Eye (tissue), 1 donor: ENCODE measurements around the gene ZIC4.

ENCODE experiments used
- DNase-seq: peaks from one replicate; pipeline ENCODE4 v3.0.0-alpha.2; 2015

ZIC4 gene

DNA sequence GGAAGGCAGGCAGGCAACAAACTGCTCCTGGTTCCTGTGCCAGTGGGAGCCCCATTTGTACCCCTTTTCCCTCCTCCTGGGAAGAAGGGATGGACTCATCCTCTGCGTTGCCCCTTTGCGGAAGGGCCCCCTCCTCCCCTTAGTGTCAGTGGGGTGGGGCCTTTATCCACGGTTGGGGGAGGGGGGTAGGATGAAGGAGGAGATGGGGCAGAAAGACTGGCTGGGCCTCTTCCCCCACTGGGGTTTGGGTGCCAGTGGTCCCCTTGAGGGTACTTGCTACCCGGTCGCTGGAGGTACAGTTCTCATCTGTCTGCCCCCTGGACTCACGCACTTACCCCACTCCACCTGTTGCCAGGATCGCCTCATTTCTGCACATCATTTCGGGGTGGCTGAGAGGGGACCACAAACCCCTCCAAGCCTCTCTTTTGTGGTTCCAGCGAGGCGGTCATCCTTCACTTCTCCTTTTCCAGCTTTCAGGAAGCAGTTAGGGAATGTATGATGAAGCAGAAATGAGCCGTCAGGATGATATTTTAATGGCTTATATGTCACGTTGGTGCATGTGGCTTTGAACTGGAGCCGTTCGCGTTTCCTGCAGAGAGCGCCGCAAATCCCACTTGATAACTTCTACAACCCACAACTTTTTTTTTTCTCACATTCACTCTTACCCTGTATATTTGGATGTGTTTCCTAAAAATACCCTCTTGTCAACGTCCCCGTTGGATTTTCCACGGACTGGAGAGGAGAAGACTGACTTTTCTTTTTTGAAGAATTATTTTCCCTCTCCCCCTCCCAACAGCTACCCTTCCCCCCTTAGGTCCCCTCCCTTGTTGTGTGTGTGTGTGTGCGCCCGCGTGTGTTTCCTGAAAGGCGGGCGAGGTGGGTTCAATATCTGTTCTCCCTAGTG, at the start of gene ZIC4:
Gene ZIC4 (minus strand): TSS at position 516 of the 904 bp plus-strand sequence. CDS start 3,746 bp downstream, outside the sequence.
- peak; percentile 64 for DNase-seq

DNA sequence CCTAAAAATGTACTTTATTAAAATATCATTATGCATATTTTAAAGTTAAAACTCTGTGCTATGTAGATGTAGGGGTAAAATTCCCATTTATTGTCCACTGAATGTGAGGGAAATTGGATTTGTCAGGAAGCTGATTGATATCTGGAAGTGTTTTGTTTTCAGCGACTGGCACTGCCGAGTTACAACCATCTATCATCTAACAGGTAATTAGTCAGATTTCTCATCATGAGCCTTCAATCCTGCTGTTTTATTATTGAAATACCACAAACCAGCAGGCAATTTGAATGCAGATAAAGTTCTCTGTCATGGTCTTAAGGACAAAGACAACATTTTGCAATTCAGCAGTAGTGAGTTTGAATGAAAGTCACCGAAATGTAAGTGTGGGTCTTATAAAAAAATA, 43.3 kb upstream of the ZIC4 start:
- DNase-seq = no peak

DNA sequence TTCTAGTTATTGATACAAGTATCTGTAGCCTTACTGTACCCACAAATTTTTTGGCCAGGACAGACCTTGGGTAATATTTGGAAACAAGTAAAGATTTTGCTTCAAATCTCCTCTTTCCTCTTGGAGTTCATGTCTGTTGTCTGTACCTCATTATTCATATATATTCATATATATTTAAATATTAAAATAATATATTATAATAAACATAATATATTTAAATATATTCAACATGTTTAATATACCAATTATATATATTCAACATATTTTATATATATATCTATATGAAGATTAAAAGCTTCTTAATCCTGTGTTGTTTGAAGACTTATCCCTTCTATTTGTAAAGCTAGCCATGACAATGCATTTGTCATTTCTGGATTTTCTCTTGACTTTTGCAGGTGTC, 40.9 kb upstream of the ZIC4 start:
- no peak for DNase-seq

DNA sequence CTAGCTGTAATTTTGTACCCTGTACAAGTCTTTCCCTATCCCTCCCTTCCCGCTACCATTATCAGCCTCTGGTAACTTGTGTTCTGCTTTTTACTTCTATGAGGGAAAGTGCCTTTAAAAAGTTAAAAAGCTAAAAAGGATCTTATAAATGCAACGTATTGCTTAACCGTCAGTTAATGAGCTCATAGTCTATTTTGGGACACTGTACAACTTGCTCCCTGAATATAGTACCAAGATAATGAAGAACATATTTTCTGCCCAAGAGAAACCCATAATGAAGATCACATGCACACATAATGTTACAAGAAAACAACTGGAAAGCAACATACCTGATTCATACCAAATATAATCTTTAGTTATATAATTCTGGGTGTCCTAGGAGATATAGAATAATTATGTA, 25.4 kb upstream of the ZIC4 start:
- DNase-seq = no peak

DNA sequence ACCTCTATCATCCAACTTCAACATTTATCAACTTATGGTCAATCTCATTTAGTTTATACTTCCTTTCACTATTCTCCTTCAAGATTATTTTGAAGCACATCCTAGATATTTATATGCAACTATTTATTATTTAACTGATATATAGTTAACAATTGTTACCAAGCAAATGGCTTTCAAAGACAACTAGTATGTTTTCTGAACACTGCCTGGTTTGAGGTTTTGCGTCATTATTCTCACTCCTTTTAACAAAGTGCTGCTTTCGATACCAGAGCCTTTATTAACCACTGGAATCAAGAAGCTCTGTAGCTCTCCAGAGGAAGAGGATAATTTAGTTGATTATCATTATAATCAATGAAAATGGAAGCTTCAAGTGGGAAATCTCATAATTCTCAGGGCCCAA, 22.4 kb upstream of the ZIC4 start:
- DNase-seq = no peak

DNA sequence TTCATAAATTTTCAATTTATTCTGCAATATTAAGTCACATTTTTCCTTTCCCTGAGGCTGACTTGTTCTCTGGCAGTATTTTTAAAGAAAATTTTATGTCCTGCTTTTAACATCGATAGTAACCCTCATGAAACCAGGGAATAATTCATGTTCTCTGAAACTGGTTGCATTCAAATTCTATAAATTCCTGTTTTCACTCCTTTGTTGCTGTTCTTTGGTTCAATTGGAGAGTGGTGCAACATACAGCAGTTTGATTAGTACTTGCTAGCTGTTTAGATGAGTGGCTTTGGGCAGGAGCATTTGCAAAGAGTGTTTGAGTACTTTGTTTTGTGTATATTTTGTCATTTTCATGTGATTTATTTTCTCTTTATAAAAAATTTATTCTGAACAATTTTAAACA, 22.0 kb upstream of the ZIC4 start:
- DNase-seq = peak; percentile 8

DNA sequence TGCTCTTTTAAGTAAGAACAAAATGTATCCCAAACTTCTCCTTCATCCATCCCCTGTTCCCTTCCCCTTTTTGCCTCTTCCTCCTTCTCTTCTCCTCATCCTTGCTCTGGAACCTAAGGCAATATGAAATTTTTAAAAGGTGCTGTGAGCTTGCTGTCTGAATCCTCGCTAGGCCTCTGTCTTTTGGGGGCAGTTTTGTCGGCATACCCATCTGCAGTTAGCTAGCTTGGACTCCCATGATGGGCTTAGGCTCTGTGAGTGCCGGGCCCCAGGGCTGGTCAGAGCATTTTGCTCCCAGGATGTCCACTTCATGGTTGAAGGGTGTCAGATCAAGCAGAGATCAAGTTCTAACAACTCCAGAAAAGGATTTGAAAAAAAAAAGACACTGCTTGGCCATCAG, 21.4 kb upstream of the ZIC4 start:
- DNase-seq = no peak

DNA sequence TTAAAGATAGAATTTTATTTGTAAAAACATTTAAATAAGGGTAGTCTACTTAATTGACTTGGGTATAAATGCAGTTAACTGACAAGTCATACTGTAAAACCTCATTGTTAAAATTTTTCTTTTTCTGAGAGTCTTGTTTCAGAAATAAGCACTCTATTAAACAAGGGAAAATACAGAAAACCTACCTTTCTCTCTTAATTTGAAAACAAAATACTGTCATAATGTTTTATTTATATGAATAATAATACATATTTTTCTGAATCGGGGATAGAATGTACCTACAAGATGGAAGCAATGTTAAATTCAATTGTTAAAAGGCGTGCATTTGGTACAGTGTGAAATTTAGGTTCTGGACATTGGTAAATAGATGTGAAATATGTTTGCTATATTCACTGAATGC, 20.6 kb upstream of the ZIC4 start:
- no peak for DNase-seq

DNA sequence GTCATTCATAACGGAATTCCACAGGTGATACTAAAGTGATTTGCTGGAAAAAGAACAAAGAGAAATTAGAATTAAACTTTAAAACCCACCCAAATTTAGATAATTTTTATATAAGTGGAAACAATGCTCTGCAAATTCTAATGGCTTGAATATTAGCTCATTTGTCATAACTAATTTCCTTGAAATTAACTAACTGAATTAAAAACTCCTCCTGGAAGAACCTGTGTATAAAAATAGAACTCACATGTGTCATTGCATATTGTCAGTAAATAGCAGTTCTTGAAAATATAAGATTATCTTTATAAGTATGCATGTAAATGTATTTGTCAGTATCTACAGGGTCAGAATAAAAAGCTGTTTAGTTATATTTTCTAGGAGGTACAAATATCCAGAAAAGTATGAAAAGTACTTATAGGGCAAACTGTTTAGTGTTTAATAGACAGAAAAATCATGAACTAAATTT, 19.1 kb upstream of the ZIC4 start:
- DNase-seq = peak; percentile 28

DNA sequence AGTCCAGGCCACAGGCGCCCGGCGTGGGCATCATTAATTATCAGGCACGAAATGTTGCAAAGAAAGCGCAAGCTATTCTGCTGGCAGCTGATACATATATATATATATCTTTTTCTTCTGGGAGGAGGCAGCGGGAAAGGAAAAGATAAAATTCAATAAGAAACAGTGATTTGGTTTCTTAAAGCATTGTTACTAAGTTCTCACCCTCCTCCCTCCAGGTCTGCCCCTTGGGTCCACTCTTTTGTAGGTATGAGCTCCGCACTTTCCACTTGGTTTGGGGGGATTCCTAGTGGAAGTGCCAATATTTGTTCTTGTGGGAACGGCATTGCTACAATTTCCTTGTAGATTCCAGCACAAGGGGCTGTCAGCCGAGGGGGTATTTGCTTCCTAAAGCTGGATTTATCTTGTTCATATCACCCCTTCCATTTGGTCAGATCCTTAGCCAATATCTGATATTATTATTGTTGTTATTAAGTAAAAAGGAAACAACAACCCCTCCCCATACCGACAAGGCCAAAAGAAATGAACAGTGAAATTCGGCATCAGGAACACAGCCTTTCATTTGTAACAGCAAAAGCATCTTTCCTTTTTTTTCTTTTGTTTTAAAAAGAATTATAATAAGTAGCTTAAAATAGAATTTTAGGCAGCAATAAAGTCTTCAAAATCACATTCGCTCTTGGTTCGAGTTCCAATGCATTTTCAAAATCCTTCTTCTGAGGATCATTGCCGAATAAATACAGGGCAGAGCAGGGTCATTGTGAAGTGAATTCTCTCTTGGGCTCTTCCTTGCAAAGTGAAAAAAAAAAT, 18.4 kb upstream of the ZIC4 start:
- DNase-seq = no peak

DNA sequence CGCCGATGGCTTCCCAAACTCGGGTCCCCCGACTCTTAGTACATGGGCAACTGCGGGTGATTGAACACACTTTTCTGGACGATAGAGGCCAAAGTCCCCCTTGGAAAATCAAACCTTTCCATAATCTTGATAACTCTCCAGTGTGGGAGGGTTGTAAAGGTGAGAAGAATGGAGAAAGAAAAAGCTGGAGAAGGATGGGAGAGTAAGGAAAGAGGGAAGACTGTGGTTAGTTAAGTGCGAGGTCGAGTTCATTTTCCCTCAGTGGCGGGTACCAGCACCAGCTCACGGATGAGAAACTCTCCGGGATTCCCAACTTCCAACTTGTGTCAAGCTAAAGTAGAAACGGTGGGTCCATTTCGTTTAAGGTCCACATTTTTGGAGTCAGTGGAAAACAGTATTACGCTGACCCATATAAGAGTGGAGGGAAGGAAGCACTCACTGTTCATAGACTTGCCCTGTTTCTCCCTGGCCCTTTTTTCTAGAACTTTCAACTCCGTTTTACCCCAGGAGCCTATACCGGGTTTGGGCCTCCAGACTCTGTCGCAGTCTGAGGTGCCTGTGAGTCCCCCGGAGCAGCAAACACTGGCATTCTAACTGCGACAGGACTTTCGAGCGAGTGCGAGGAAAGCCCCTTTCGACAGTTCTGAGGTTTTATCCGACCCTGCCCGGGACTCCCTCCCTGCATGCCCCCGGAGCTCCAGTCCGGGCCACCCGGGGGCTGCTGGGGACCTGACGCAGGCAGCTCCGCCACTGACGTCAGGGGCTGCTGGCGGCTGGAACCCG, 17.6 kb upstream of the ZIC4 start:
- peak; percentile 80 for DNase-seq

DNA sequence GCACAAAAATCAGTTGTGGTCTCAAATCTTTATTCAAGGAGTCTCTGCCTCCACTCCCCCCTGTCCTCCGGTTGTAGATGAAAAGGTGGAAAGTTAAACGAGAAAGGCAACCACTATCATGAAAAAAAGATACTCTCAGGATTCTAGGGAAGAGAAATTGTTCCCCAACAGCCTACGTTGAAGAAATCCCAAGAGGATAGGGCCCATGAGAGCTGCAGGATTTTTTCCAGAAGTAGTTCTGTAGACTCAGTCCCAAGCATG, 17.1 kb upstream of the ZIC4 start:
- no peak for DNase-seq

DNA sequence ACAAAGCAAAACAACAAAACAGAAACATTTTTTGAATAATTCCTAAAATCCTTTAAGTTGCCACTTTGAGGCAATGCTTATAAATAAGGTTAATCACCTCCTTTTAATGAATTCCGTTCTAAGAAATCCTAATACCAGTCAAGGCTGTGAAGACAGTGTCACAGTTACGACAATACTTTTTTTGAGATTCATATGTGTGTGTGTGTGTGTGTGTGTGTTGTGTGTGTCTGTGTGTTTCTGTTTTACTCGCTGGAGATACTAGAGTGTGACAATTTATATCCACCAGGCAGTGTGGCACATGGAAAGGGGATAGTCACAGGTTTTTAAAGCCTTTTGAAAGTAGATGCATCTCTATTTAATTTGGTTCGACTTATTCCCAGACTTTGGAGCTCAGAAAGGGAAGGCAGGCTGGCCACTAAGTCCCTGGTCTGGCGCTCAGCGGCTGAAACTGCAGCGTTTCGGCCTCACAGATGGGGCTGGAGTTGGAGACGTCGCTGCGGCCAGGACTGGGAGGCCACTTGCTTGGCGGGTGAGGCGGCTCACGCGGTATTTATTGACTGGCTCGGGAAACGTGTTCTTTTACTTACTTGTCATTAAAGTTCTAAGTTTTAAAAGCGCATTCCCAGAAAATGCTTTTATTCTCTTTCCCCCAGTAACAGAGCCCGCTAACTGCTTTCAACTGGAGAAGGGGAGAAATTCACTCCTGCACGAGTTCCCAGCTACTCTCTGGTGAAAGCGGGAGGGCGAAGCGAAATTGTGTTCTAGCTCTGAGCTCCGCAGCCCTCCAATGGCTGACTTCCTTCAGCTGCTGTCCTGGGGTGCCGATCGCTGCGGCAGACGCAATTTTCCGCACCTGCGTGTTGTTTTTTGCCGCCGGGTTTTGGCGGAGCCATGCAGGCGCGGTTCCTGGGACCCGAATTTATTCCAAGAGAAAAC, 16.5 kb upstream of the ZIC4 start:
- DNase-seq = peak; percentile 86

DNA sequence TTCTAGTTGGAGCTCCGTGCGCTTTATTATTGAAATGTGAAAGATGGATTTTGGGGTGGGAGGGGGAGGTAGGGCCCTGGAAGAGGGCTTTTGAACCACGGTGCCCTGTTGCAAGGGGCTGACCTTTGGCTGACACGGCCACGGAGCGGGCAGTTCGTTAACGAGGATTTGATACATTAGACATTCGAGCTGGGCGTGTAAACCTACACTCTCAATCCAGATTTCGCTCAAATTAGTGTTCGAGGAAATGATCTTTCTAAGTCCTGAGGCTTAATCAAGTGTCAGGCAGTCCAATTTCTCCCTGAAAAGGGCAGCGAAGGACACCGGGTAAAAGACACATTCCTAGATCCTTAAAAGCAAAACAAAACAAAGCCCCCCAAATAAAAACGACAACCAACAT, 15.9 kb upstream of the ZIC4 start:
- DNase-seq = peak; percentile 75

DNA sequence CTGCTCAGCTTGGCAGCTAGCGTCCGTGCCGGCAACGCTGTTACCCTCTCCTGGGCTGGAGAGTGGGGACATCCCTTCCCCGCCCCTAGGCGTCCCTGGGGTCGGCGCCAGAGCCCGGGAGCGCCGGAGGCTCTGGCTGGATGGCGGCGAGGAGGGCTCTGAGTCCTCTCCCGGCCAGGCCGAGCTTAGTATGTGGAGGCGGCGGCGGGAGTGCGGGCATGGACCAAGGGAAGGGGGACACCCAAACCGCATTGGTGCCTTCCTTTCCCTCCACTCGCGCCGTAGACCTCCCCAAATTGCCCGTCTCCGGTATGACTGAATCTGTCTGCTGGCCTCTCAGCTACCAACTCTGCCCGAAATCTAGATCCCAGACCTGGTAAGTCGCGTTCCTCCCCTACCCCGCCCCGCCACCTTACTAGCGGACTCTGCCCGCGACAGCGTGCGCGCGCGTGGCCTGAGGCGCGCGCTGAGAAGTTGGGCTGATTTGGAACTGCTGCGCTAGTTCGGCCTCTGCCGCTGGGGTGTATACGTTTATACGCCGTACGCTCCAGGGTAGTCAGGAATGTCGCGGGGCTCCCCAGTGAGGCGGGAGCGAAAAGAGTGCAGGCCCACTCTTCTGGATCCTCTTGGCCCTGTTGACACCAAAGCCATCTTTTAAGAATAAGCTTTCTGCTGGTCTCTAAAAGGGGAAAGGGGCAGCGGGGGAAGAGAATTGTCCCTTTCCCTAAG, 15.0 kb upstream of the ZIC4 start:
- peak; percentile 83 for DNase-seq

DNA sequence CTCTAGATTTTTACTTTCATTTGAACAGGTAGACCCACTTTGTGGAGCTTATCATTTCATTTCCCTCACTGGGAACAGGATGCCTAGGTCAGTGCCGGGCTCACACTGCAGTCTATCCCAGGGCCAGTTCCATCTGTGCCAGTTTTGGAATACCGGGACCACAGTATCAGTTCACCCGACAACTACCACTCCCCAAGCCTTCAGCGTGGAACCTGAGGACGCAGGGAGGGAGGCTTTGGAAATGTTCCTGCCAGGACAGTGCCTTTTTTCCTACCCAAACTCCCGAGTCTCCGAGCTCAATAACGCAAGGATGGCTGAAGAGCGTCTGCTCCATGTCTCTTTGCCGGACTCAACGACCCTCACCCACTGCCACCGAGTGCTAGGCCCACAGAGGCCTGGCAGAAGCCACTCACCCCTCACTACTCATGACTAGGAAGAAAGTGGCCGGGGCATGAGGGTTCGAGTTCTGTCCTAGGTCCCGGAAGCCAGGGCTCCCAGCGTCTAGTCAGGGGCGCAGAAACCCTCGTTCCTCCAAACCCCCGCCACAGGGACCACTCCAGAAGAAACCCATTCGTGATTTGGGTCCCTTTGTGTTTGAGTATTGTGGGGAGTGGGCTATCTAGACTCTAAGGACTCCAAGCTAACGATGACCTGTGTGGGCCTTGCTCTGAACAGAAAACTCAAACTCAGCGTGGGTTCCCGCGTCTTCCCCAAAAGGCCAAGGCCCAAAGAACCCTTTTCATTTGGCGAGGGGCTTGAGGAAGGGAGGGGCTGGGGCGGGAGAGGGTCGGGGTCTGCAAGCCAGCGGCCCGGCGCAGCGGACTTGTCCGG, 14.2 kb upstream of the ZIC4 start:
- DNase-seq = peak; percentile 40

DNA sequence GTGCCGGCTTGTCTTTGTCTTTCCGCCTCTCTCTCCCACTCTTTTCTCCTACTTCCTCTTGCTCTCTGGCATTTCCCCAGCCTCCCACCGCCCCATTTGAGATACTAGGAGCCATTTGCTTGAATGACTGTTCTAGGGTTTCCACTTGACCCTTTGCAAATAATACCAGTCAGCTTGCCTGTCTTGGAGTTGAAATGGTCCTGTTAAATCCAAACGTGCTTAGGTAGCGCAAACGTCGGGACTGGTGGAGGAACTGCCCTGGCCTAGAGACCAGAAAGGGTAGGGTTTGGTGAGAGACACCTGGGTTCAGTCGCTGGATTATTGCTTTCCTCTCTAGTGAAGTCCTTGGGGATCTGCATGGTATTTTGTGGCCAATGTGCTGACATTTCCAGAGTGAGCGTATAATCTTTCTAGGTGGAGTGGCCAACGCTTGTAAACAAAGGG, 13.5 kb upstream of the ZIC4 start:
- no peak for DNase-seq

DNA sequence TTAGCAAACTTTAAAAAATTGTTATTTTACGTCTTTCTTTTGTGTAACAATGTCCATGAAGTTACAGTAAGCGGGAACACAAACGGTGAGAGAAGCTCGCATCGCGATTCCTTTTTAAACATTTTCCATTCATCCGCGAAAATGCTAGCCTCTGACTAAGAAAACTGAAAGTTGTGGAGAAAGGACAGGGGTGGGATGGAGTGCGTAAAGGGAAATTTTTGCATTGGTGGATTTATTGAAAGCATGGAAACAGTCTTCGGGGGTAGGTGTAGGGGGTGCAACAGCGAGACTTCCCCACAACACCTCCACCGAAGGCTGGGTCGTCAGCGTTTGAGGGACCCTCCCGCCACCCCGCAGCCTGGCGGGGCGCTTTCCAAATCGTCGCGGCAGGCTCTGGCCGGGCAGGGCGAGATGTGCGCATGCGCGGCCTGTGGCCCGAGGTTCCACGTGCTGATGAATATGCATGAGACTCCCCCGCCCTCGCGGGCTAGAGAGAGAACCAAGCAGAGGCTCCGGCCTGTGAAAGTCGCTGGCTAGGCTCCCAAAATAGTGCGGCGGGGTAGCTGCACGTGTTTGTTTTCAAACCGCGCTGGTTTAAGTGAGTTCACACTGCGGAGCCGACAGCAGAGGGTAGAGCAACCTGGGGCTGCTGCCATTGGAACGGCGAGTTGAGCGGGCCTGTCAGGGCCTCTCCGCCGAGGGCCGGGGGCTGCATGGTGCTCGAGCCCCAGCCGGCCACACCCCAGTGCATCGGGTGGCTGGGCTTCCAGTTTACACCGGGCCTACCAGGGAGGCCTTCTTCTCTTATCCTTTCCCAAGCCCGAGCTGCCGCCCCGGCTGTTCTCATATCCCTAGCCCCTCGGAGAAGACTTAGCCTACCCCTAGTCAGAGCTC, 12.7 kb upstream of the ZIC4 start:
- DNase-seq = peak; percentile 94

DNA sequence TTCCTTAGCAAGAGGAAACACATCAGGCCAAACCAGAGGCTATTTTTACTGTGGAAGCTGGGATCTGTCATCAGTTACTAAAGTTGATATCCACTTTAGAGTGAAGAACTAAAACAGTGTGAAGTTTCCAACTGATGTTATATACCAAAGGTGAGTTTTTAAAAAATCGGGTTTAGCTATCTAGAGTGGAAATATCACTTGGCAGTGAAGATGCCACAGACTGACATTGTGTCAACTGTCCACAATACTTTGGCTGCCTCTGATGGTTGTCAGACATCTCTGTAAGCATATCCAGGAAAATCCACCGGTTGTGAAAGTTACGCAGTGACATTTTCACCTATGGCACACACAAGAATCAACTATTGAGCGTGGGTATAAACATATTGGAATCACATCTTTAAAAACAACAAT, 12.0 kb upstream of the ZIC4 start:
- DNase-seq = peak; percentile 46
